Epithelial cell of esophagus (primary cell): ENCODE measurements around the gene SNRNP25.

Source experiments
- DNase-seq: peaks from one replicate; pipeline ENCODE4 v3.0.0; 2010; ENCODE audit warnings: low read depth
- H3K4me3 ChIP-seq: 2 replicates; pipeline ENCODE4 v1.5.1; 2011; ENCODE audit warnings: mild to moderate bottlenecking, low read length, control low read depth
- TF ChIP-seq, protein P1 (sequence below): IDR thresholded peaks from 2 replicates; pipeline ENCODE4 v1.5.1; 2011; ENCODE audit warnings: low read depth, mild to moderate bottlenecking, low read length, control low read depth, inconsistent platforms; ENCODE audit not compliant: insufficient read depth; ENCODE audit errors: missing control alignments

Gene SNRNP25

DNA sequence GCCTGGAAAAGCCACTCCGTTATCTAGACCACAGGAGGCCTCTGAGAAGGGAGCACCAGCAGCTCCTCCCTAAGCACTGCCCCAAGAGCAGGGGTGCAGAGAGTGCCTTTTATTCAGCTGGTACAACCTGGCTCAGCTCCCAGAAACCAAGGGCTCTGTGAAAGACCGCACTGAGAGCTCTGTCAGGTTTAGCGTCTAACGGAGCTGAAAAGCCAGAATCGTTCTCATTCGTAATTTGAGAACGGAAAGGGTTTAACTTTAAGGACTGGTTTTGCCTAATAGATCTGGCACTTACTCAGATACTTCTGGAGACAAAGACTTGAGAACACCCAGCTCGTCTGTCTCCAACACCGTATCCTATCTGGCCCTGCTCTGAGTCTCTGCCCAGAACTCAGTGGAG, 37.9 kb downstream of the SNRNP25 start:
- TF ChIP-seq, protein P1, sequence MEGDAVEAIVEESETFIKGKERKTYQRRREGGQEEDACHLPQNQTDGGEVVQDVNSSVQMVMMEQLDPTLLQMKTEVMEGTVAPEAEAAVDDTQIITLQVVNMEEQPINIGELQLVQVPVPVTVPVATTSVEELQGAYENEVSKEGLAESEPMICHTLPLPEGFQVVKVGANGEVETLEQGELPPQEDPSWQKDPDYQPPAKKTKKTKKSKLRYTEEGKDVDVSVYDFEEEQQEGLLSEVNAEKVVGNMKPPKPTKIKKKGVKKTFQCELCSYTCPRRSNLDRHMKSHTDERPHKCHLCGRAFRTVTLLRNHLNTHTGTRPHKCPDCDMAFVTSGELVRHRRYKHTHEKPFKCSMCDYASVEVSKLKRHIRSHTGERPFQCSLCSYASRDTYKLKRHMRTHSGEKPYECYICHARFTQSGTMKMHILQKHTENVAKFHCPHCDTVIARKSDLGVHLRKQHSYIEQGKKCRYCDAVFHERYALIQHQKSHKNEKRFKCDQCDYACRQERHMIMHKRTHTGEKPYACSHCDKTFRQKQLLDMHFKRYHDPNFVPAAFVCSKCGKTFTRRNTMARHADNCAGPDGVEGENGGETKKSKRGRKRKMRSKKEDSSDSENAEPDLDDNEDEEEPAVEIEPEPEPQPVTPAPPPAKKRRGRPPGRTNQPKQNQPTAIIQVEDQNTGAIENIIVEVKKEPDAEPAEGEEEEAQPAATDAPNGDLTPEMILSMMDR, result no peak
- no peak overlapping the region for H3K4me3 ChIP-seq
- no peak for DNase-seq

DNA sequence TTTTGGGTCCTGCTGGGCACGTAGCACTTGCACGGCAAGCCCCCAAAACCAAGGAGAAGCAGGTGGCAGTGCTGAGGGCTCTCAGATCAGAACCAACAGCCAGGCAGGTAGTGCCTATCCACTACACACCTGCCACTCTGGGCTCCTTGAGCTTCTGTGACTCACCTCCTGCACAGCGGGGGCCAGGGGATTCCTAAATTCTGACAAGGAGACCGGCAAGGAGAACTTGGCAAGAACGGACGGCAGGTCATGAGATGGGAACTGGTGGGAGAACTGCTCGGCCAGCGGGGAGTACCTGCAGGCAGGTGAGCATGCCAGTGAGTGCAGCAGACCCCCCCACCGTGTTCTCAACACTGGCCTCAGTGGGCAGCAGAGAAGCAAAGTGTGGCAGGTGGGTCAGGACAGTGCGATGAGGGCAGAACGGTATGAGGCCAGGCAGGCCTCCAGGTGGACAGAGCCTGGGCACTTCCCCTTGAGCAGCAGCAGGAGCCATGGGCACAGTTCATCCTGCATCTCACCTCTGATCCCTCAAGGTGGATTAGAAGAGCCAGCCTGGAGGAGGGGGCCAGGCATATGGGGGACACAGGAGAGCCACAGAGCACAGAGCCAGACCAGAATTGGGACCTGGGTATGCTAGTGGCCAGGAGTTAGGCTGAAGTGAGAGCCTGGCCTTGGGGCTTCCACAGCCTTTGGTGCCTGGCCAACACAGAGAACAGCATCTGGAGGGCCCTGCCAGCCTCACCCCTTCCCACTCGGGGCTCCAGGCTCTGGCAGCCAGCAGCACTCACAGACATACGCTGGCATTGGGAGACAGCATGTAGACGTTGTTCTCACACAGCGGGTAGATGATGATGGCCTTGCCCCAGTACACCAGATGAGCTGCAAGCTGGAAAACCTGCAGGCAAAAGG, 39.1 kb downstream of the SNRNP25 start:
- DNase-seq, result no peak
- TF ChIP-seq, protein P1, result no peak
- no peak overlapping the region for H3K4me3 ChIP-seq

DNA sequence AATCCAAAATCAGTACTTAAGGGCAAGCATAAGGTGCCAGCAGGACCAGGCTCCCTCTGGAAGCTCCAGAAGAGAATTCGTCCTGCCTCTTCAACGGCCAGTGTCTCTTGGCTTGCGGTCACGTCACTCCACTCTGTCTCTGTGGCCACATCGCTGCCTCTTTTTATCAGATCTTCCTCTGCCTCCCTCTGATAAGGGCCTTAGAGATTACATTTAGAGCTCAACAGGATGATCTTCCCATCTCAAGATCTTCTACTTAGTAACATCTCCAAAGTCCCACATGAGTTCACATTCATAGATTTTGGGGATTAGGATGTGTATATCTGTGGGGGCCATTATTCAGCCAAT, 41.3 kb downstream of the SNRNP25 start:
- no peak for DNase-seq
- no peak overlapping the region for H3K4me3 ChIP-seq
- TF ChIP-seq, protein P1, result no peak

DNA sequence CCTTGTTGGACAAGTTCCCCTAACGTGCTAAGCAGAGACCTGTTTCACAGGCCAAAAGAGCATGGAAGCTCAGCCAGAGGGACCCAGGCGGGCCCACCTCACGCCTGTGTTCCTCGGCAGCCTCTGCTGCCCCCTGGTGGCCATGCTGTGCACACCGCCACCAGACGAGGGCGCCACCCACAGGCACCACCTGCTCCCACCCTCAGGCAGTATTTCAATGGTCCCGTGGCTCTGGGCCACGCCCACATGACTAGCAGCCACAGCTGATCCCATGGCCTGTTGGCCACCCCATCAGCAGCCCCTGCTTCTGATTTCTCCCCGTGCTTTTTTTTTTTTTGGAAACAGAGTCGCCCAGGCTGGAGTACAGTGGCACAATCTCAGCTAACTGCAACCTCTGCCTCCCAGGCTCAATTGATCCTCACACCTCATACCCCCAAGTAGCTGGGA, 43.3 kb downstream of the SNRNP25 start:
- peak; percentile 88 for DNase-seq
- H3K4me3 ChIP-seq, result no peak overlapping the region

DNA sequence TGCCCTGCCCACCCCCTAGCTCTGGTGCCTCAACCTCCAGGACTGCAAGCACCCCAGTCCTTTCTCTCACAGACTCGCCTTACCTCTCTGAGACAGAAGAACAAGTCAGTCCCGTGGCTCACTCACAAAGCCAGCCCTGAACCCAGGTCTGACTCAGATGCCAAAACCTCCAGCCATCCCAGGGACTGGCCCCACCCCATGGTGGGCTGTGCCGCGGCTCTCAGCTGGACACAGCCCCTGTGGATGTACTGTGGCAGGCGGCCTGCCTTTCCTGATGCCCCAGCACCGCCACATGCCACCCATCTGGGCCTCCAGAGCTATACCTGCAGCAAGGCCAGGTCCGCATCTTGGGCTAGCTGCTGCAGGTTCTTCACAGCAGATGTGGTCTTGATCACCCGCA, 44.2 kb downstream of the SNRNP25 start:
- H3K4me3 ChIP-seq, result no peak overlapping the region

More for the DNA sequence above, 43.3 kb downstream of the SNRNP25 start:
- TF ChIP-seq, protein P1, result peak; percentile 95

DNA sequence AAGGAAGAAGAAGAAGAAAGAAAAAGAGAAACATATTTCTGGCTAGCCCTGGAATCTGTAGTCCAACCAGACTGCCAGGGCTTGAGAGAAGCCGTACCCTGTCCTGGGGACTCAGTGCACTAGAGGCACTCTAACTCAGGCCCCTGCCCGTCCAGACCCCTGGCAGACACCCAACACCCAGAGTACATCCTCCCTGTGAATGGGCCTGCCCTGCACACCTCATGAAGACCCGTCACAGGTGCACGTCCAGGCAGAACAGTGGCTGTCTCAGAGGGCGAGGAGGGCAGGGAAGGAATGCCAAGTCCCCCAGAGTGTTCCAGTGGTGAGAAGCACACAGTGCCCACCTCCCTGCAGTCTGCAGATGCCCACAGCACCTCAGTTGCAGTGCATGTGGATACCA, 47.4 kb downstream of the SNRNP25 start:
- no peak overlapping the region for H3K4me3 ChIP-seq
- DNase-seq, result no peak
- TF ChIP-seq, protein P1, result no peak

More for the DNA sequence above, 44.2 kb downstream of the SNRNP25 start:
- TF ChIP-seq, protein P1, result no peak
- peak; percentile 28 for DNase-seq
